ENCODE measurements around the gene BICD1.

DNA sequence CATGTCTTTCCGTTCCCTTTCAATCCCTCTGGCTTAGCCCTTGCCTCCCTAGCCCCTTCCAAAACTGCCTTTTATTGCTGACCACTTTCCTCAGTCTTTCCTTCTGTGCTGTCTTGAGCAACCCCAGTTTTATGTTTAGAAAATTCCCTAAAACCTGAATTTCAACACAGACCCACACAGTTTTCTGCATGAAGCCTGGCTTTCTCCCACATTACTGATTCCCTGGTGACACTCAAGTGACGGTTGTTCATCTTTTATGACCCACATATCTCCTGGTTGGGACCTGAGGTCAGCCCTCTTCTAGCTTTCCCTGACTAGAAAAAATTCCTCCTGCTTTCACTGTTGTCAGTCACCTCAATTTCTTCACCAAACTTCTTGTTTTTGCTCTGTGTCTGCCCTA is 313.7 kb downstream of the BICD1 start:
- TF ChIP-seq SP1 (IDR thresholded peaks at IDR 0.05) (no peak), JUND (IDR thresholded peaks at IDR 0.05) (no peak), YY1 (IDR thresholded peaks at IDR 0.05) (no peak), TAF1 (conservative IDR thresholded peaks at IDR 0.05) (no peak), RAD21 (IDR thresholded peaks at IDR 0.05) (no peak), GABPA (IDR thresholded peaks at IDR 0.05 in 1 of 2, conservative IDR thresholded peaks at IDR 0.05 in 1 of 2) (no peak), EGR1 (IDR thresholded peaks at IDR 0.05; ENCODE audit: low read depth in 2 of 2) (no peak)
- TF ChIP-seq, protein P1, sequence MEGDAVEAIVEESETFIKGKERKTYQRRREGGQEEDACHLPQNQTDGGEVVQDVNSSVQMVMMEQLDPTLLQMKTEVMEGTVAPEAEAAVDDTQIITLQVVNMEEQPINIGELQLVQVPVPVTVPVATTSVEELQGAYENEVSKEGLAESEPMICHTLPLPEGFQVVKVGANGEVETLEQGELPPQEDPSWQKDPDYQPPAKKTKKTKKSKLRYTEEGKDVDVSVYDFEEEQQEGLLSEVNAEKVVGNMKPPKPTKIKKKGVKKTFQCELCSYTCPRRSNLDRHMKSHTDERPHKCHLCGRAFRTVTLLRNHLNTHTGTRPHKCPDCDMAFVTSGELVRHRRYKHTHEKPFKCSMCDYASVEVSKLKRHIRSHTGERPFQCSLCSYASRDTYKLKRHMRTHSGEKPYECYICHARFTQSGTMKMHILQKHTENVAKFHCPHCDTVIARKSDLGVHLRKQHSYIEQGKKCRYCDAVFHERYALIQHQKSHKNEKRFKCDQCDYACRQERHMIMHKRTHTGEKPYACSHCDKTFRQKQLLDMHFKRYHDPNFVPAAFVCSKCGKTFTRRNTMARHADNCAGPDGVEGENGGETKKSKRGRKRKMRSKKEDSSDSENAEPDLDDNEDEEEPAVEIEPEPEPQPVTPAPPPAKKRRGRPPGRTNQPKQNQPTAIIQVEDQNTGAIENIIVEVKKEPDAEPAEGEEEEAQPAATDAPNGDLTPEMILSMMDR (IDR thresholded peaks at IDR 0.05; ENCODE audit: low read depth, low read length, missing input control), result no peak
- TF ChIP-seq, protein P2, sequence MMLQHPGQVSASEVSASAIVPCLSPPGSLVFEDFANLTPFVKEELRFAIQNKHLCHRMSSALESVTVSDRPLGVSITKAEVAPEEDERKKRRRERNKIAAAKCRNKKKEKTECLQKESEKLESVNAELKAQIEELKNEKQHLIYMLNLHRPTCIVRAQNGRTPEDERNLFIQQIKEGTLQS (IDR thresholded peaks at IDR 0.05), result no peak
- TF ChIP-seq, protein P3, sequence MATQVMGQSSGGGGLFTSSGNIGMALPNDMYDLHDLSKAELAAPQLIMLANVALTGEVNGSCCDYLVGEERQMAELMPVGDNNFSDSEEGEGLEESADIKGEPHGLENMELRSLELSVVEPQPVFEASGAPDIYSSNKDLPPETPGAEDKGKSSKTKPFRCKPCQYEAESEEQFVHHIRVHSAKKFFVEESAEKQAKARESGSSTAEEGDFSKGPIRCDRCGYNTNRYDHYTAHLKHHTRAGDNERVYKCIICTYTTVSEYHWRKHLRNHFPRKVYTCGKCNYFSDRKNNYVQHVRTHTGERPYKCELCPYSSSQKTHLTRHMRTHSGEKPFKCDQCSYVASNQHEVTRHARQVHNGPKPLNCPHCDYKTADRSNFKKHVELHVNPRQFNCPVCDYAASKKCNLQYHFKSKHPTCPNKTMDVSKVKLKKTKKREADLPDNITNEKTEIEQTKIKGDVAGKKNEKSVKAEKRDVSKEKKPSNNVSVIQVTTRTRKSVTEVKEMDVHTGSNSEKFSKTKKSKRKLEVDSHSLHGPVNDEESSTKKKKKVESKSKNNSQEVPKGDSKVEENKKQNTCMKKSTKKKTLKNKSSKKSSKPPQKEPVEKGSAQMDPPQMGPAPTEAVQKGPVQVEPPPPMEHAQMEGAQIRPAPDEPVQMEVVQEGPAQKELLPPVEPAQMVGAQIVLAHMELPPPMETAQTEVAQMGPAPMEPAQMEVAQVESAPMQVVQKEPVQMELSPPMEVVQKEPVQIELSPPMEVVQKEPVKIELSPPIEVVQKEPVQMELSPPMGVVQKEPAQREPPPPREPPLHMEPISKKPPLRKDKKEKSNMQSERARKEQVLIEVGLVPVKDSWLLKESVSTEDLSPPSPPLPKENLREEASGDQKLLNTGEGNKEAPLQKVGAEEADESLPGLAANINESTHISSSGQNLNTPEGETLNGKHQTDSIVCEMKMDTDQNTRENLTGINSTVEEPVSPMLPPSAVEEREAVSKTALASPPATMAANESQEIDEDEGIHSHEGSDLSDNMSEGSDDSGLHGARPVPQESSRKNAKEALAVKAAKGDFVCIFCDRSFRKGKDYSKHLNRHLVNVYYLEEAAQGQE (IDR thresholded peaks at IDR 0.05), result no peak
- TF ChIP-seq, protein P4, sequence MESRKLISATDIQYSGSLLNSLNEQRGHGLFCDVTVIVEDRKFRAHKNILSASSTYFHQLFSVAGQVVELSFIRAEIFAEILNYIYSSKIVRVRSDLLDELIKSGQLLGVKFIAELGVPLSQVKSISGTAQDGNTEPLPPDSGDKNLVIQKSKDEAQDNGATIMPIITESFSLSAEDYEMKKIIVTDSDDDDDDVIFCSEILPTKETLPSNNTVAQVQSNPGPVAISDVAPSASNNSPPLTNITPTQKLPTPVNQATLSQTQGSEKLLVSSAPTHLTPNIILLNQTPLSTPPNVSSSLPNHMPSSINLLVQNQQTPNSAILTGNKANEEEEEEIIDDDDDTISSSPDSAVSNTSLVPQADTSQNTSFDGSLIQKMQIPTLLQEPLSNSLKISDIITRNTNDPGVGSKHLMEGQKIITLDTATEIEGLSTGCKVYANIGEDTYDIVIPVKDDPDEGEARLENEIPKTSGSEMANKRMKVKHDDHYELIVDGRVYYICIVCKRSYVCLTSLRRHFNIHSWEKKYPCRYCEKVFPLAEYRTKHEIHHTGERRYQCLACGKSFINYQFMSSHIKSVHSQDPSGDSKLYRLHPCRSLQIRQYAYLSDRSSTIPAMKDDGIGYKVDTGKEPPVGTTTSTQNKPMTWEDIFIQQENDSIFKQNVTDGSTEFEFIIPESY (IDR thresholded peaks at IDR 0.05), result no peak
